Lung (tissue), 12 donors: ENCODE results near the gene NFXL1. TPM values are rescaled to one million over a fixed set of nuclear protein-coding genes. Genes with fewer than 3 reads are reported as not detected.

Experiments
- ATAC-seq: fragments of 200-7000 bp; cut with Tn5 transposase; one replicate; pipeline ENCODE4 v1.9.1; 2020; ENCODE audit warnings: moderate number of reproducible peaks; ENCODE audit not compliant: insufficient read depth, low FRiP score
- DNase-seq, 3 donors: peaks; one replicate each; pipeline ENCODE4 v3.0.0-alpha.2; 2013 to 2017
- H3K27ac ChIP-seq, 2 donors: one replicate each; pipeline ENCODE4 v1.5.1; 2013; ENCODE audit warnings: mild to moderate bottlenecking in 2 of 2, moderate library complexity in 2 of 2, control low read depth in 1 of 2, inconsistent platforms in 1 of 2, low read depth in 1 of 2, low read length in 1 of 2
- H3K27me3 ChIP-seq, 3 donors: one replicate each; pipeline ENCODE4 v1.5.1; 2013; ENCODE audit warnings: low read length in 2 of 3; ENCODE audit not compliant: control insufficient read depth in 3 of 3, insufficient read depth in 3 of 3
- H3K36me3 ChIP-seq, 4 donors: one replicate each; pipeline ENCODE4 v1.5.1; 2013; ENCODE audit warnings: low read length in 4 of 4, mild to moderate bottlenecking in 1 of 4, moderate library complexity in 1 of 4; ENCODE audit not compliant: control insufficient read depth in 4 of 4, insufficient read depth in 4 of 4
- H3K4me1 ChIP-seq, 5 donors: one replicate each; pipeline ENCODE4 v1.5.1; 2013; ENCODE audit warnings: low read length in 5 of 5, mild to moderate bottlenecking in 2 of 5, moderate library complexity in 1 of 5; ENCODE audit not compliant: control insufficient read depth in 5 of 5, insufficient read depth in 5 of 5
- H3K4me3 ChIP-seq: one replicate; pipeline ENCODE4 v1.5.1; 2013; ENCODE audit warnings: mild to moderate bottlenecking, control low read depth, moderate library complexity
- H3K9ac ChIP-seq, 2 donors: one replicate each; pipeline ENCODE4 v1.5.1; 2013; ENCODE audit warnings: low read length in 2 of 2, control low read depth in 1 of 2; ENCODE audit not compliant: insufficient read depth in 1 of 2
- H3K9me3 ChIP-seq, 4 donors: one replicate each; pipeline ENCODE4 v1.5.1; 2013; ENCODE audit warnings: low read length in 3 of 4, mild to moderate bottlenecking in 1 of 4, moderate library complexity in 1 of 4; ENCODE audit not compliant: control insufficient read depth in 4 of 4, insufficient read depth in 3 of 4
- CTCF ChIP-seq: IDR thresholded peaks from 2 replicates; pipeline ENCODE4 v1.5.1; 2012; ENCODE audit warnings: mild to moderate bottlenecking; ENCODE audit errors: control extremely low read depth, extremely low read depth
- WGBS, 2 donors: extraction: QIAGEN DNeasy Blood & Tissue Kit; methylation state at CpG; one replicate each; pipeline ENCODE4 v1.1.7; 2013; 5-methylcytosine and 5-hydroxymethylcytosine counted together
- polyA plus RNA-seq, 2 donors: library from polyadenylated mRNA; stranded (reverse); fragments of 200-250 nt; gene quantifications; one replicate each; pipeline ENCODE4 v1.2.1, GENCODE V29; 2013
- total RNA-seq, 2 donors: library from RNA; depleted of rRNA in 1 of 2; stranded (reverse); fragments of >200 nt in 1 of 2; gene quantifications; one replicate each; pipeline ENCODE4 v1.2.1, GENCODE V29; 2014 to 2021
- donor health status: control.
- donor health status: control.
- donor health status: Bipolar disorder and iron deficiency.
- donor health status: healthy.
- donor health status: DM: yes; HTN: yes; CAD: no.

The NFXL1 gene
- total and polyA plus RNA-seq, 4 donors, result 4.6 to 27.2 (median 8.8) TPM

- Histone ChIP-seq H3K36me3 (peaks cover 5 to 28% (median 26%) of the 10 kb centered on the region in 4 donors), H3K4me1 (peaks cover 0 to 44% (median 0%) of the 10 kb centered on the region in 5 donors)
- no peak for DNase-seq
These were observed 34.9 kb downstream of the NFXL1 start for GRCh38 chr4:47879458-47879857.

GRCh38 chr4:47876784-47877546, 37.4 kb downstream of the NFXL1 start:
- Histone ChIP-seq H3K4me1 (peaks cover 0 to 27% (median 0%) of the 10 kb centered on the region in 5 donors), H3K27me3 (no peaks in the 10 kb centered on the region), H3K4me3 (no peak overlapping the region), H3K27ac (no peak overlapping the region), H3K36me3 (peaks cover 4 to 37% (median 36%) of the 10 kb centered on the region in 4 donors), H3K9ac (no peak overlapping the region), H3K9me3 (peaks cover 0 to 10% (median under 1%) of the 10 kb centered on the region in 4 donors)
- 88 to 91% methylated on average over 3 of the region's 3 CpGs for WGBS, 2 donors
- TF ChIP-seq CTCF, result no peak
- DNase-seq (peak in 2 of 3 donors; percentile 55 to 70), ATAC-seq (no peak)

More at GRCh38 chr4:47879458-47879857, 34.9 kb downstream of the NFXL1 start:
- H3K4me3 ChIP-seq, result no peak overlapping the region
- TF ChIP-seq CTCF, result no peak
- no peaks in the 10 kb centered on the region for H3K9me3 ChIP-seq
- no peak overlapping the region for H3K9ac ChIP-seq
- no peak for ATAC-seq
- H3K27ac ChIP-seq, result no peak overlapping the region
- H3K27me3 ChIP-seq, result no peaks in the 10 kb centered on the region

GRCh38 chr4:47876310-47876709, 38.1 kb downstream of the NFXL1 start:
- H3K27me3 ChIP-seq, result no peaks in the 10 kb centered on the region
- DNase-seq (no peak), ATAC-seq (no peak)
- H3K27ac ChIP-seq, result no peak overlapping the region
- H3K9me3 ChIP-seq, result peaks cover 0 to 10% (median under 1%) of the 10 kb centered on the region in 4 donors
- no peak for TF ChIP-seq CTCF
- peaks cover 0 to 20% (median 0%) of the 10 kb centered on the region in 5 donors for H3K4me1 ChIP-seq
- no peak overlapping the region for H3K9ac ChIP-seq
- no peak overlapping the region for H3K4me3 ChIP-seq
- peaks cover 4 to 41% (median 36%) of the 10 kb centered on the region in 4 donors for H3K36me3 ChIP-seq
